ENCODE data around the gene MT1M.

DNA sequence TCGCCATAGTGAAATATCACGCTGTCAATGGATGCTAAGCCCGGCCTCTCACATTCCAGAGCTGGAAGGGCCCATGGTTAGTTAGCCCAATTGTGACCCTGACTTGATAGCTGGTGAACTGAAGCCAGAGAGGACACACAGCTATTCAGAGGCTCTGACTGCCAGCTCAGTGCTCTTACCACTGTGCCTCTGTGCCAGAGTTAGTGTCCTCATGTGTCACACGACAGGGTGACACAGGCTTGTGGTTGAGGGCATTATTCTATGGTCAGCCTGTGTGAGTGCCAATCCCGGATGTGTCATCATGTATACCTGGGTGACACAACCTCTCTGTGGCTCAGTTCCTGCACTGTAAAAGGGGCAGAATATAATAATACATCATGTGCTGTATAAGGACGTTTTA lies 47.4 kb downstream of the MT1M start:
- TF ChIP-seq, protein P1, sequence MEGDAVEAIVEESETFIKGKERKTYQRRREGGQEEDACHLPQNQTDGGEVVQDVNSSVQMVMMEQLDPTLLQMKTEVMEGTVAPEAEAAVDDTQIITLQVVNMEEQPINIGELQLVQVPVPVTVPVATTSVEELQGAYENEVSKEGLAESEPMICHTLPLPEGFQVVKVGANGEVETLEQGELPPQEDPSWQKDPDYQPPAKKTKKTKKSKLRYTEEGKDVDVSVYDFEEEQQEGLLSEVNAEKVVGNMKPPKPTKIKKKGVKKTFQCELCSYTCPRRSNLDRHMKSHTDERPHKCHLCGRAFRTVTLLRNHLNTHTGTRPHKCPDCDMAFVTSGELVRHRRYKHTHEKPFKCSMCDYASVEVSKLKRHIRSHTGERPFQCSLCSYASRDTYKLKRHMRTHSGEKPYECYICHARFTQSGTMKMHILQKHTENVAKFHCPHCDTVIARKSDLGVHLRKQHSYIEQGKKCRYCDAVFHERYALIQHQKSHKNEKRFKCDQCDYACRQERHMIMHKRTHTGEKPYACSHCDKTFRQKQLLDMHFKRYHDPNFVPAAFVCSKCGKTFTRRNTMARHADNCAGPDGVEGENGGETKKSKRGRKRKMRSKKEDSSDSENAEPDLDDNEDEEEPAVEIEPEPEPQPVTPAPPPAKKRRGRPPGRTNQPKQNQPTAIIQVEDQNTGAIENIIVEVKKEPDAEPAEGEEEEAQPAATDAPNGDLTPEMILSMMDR (IDR thresholded peaks at IDR 0.05) = no peak
- TF ChIP-seq EP300 (IDR thresholded peaks at IDR 0.05) (no peak), POLR2A (IDR thresholded peaks at IDR 0.05) (no peak)

All from tibial nerve (tissue), 4 donors.